Stimulated activated CD4-positive, alpha-beta T cell treated with anti-CD3 and anti-CD28 coated beads, Interleukin-15, amount 100 ng/mL, for 24 hours (primary cell): Measurements from ENCODE around the gene USP27X.

Experiments used
- DNase-seq: peaks from one replicate; pipeline ENCODE4 v3.0.0-alpha.2; 2020

USP27X gene

DNA sequence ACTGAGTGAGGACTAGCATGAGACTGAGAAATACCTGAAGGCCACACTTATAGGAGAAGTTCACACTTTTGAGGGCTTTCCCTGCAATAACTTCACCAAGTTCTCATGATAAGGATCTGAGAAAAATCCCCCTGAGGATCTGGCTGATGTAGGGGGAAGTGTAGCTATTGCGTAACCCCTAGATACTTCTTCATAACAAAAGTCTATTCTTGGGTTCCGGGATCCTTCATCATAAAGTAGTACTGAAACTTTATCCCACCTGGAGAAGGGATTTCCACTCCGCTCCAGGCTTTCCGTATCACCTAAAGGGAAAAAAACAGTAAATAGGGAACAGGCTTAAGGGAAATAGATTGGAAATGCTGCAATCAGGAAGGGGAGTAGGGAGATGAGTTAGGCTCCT, 13.3 kb downstream of the USP27X start:
- no peak for DNase-seq

DNA sequence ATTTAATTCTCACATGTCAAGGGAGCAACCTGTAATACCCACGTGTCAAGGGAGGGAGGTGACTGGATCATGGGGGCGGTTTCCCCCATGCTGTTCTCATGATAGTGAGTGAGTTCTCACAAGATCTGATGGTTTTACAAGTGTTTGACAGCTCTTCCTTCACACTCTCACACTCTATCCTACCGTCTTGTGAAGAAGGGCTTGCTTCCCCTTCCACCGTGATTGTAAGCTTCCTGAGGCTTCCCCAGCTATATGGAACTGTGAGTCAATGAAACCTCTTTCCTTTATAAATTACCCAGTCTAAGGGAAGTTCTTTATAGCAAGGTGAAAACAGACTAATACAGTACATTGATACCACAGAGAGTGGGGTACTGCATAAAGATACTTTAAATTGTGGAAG, 17.7 kb downstream of the USP27X start:
- no peak for DNase-seq

DNA sequence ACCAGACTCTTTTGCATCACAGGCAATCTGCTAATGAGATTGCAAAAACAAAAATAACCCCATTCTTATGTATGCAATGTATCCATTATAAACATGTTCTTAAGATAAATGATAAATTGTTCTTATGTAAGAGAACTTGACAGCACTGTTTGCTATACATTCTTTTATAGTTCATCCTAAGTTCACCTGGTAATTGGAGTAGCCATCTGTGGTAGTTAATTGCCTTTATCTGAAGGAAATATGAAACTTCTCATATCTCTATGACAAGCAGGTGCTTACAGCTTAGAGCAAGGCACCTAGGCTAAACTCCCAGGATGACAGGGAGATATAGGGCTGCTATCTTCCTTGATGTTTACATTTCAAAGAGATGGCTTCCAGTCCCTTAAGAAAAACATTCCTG, 21.8 kb downstream of the USP27X start:
- no peak for DNase-seq

DNA sequence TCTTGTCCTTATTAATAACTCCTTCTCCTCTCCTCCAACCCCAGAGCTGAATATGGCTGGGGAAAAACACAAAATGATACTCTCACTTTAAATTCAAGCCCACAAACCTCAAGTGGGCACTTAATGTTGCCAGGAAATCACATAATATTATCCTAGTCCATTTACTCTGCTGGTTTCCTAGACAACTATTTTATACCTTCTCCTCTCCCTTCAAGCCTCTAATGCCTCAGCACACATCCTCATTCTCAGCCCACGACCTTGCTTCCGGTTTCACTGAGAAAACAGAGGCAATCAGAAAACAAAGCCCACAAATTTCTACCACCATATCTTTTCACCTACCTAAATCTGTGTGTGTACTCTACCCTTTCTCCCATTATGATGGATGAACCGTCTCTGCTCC, 31.1 kb downstream of the USP27X start:
- no peak for DNase-seq

DNA sequence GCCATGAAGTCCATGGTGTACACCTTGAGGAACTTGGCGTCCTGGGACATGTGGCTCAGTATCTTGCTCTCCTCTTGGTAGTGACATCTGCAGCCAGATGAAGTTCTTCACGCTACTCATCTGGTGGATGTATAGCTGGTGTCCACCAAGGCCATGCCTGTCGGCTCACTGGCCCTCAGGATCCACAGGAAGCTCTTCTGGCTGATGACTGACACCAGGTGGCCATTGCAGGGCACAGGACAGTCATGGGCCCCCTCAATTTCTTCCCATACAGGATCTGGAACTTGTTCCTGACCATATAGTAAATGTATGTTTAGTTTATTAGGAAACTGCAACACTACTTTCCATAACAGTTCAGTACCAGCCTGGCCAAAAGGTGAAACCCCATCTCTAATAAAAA, 32.8 kb downstream of the USP27X start:
- no peak for DNase-seq

DNA sequence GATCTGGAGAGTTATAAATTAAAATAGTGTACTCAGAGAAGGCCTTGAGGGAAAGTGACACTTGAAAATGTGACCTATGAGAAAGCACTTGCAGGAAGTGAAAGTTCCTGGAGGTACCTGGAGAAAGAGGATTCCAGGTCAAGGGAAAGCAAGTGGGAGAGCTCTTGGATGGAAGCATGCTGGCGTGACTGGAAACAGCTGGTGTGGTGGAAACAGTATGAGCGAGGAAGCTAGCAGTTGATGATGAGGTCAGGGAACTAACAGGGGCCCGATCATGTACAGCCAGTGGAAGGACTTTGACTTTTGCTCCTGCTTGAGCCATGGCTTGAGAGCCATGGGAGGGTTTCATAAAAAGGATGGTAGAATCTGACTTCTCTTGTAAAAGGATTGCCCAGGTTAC, 33.6 kb downstream of the USP27X start:
- DNase-seq: no peak

DNA sequence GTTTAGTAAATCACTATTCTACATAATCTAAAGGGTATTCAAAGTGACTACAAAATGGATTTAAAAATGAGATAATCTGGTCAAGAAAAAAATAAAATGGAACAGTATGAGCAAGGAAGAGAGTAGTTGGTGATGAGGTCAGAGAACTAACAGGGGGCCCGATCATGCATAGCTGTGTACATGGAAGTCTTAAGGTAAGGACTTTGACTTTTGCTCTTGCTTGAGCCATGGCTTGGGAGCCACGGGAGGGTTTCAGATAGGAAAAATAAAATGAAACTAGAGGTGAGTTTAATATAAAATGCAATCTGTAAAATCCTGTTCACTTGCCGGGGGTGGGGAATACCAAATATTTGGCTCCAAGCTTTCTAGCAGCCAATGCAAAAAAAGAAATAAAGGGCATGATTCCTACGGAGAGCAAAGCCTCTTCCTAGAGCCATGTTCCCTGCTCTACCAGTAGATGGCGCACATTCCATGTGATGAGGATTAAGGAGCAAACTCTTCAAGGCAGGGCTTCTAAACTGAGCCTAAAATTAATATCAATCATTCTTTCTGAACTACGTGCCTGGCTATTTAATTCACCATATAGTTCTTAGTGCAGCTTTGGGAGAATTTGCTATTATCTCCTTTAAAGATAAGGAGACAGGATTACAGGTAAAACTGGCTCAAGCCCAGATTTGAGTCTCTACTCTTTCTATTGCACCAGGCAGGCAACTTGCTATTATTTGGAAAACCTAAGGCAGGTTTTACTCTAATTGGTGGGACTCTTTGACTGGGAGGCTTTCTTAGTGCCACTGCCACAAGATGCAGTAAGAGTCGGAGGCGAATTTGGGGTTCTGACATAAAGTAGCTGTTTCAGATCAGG, 36.3 kb downstream of the USP27X start:
- peak; percentile 37 for DNase-seq

DNA sequence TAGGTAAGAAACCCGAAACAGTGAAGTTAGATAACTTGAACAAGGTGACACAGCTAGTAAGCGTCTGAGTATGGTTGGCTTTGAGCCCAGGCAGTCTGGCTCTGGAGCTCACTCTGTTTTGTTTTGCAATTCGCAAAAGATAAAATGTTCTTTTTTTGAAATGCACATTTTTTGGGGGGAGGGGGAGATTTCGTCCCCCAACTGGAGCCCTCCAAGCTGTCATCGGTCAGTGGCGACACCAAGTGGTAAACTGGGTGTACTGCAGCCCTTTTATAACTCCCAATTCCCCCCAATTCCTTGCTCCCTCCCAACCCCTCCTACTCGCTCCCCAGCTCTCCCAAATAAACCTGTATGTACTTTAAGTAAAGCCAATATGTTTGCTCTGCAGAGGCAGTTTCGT, 40.3 kb downstream of the USP27X start:
- peak; percentile 19 for DNase-seq

DNA sequence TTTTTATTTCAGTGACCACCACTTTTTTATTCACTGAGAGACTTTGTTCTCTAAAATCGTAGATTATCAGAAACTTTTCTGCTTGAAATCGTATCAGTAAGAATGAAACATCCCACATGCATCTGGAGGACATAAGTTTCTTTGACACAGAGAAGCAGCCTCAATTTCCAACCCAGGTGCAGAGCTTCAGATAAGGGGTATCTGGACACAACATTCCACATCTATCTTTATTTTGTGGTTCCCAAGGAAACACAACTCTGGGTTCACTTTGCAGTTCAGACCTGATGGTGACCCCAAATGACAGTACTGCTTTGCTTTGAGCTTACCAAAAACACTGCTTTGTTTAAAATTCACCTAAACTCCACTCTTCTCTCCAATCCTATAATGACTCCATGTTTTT, 41.8 kb downstream of the USP27X start:
- no peak for DNase-seq

DNA sequence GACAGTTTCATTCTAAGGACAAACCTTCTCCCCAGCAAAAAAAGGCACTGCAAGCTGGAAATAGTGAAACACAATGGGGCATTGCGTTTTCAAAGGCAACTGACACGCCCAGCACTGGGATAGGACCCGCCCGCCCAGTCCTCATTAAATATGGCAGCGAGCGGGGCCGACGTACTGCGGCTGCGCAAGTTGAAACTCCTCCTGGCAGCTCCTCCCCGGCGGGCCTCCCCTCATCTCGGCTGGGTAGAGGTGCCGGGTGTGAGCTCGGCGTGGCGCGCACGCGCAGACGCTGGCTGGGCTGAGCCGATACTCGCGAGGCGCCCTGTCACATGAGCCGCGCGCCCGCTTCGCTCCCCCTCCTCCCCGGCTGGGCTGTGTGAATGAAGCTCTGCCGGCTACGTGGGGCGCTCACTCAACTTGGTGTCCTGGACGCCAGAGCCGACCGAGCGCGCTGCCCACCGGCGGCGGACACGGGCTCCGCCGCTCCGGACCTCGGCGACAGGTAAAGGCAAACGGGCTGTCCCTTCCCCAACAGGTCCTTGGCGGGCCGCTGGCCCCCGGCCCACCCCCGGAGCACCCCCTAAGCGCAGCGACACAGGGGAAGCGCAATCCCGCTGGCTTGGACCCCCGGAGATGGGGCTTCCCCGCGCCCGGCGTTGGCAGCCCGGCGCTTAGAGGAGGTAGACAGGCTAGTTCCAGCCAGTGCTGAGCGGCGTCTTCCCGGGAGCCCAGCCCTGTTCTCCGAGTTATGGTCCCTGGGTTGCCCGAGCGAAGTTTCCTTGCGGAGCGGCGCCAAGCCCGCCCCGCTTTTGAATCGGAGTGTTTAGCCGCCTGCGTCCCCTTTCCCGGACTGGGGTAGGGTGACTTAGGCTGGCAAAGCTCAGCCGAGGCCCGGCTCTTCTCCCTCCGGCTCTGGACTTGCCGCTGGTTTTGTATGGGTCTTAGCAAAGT, 43.3 kb downstream of the USP27X start, which contains the start of gene CLCN5:
CLCN5 (plus strand) TSS at position 306 of the 951 bp plus-strand sequence. CDS start 2,703 bp downstream, outside the sequence.
- DNase-seq: peak; percentile 93

DNA sequence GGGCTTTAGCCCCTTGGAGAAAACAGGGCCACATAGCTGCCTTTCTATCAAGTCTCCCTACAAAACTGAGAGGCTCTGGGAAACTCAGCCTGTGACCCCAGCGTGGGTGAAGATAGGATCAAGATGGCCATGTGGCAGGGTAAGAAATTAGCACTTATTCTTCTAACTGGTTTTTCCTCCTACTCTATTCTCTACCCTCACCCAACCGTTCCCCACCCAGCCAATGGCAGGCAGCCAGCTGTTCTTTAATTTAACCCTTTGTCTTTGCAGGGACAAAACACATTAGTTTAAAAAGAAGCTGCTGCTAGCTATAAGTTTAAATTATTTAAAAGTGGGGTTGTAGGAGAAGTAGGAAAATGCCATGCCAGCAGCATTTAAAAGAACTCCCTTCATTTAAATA, 45.9 kb downstream of the USP27X start:
- no peak for DNase-seq

DNA sequence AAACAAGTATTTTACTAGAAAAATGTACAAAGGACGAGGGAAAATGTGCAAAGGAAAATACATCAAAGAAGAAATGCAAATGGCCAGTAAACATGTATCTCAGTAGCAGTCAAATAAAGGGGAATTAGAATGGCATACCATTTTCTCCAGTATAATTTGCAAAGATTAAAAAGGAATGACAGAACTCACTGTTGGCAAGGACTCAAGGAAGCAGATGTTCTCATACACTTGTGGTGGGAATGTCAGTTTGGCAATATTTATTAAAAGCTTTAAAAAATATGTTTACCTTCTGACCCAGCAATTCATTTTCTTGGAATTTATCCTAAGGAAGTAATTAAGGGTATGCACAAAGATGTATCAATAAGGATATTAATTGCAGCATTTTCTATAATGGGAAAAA, 50.8 kb downstream of the USP27X start:
- no peak for DNase-seq
